T-helper 1 cell (primary cell): Measurements from ENCODE around the gene MBD3L2B.

ENCODE experiments used
- DNase-seq, 5 donors: peaks; one replicate each; pipeline ENCODE4 v3.0.0-alpha.2; 2012 to 2020

MBD3L2B gene

DNA sequence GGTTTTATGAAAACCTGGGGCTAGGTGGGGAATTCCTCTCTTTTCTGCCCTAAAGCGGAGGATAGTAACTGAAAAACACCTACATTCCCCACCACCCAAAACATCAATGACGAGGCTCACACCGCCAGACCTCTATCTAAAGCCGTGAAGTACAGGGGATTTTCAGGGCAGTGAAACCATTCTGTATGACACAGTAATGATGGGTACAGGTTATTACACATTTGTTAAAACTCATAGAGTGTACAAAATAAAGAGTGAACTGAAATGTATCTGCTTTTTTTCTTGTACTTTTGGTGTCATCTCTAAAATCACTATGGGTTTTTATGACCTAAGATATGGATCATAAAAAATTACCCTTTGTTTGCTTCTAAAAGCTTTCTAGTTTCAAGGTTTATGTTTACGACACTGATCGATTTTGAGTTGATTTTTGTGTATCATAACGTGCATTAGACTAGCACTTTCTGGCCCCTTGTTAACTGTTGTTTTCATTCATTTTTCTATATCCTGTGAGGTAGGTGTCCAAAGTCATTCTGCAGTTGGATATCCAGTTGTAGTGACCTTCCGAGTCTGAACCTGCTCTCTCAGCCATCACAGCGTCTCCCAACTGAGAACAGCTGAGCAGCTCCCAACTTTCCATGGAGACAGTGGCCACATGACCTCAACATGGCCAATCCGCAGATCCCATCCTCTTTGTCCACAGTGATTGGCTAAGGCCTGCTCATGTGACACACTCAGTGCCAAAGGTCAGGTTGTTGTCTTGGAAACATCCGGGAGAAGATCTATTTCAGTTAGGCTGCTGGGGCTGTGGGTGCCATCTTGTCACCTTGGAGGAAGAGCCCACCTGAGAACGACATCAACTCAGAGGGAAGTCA lies 10.3 kb downstream of the MBD3L2B start:
- no peak for DNase-seq

DNA sequence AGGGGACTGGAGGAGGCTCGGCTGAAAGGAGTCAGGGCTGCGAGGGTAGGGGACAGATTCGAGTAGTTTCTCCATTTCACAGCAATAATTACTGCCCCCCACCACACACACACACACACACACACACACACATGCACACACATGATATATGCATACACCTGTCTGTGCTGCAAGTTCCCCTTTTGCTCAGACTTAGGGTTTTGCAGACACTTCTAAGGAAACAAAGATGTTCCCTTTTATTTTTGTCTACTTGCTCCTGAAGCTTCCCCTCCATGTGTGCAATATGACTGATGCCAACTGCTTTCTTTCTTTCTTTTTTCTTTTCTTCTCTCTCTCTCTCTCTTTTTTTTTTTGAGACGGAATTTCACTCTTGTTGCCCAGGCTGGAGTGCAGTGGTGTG lies 13.4 kb downstream of the MBD3L2B start:
- DNase-seq, result no peak

DNA sequence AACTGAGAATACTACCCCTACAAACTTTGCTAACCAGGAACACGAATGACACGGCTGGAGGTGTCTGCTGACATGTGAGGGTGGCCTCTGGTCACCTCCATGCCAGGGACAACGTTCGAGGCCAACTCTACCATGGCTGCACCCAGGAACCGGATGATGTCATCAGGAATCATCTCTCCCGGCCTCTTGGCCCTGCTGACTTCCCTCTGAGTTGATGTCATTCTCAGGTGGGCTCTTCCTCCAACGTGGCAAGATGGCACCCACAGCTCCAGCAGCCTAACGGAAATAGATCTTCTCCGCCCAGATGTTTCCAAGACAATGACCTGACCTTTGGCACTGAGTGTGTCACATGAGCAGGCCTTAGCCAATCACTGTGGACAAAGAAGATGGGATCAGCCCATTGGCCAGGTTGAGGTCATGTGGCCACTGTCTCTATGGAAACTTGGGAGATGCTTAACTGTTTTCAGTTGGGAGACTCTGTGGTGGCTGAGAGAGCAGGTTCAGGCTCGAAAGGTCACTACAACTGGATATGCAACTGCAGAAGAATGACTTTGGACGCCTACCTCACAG lies 15.0 kb downstream of the MBD3L2B start:
- DNase-seq, result no peak

DNA sequence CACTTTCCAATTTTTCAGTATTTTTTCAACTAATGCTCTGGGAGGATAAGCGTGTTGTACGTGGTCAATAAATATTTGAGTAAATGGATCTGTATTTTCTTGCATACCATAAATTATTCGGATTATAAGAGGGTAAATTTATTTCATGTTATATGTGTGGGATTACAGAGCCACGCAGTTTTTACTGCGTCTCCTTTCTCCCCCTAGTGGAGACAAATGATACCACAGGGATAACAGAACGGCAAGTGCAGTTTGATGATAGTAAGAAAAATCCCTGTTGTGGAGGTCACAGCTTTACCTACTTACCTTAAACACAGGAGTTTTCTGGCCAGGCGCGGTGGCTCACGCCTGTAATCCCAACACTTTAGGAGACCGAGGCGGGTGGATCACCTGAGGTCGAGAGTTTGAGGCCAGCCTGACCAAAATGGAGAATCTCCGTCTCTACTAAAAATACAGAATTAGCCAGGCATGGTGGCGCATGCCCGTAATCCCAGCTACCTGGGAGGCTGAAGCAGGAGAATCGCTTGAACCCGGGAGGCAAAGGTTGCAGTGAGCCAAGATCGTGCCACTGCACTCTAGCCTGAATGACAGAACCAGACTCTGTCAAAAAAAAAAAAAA lies 16.8 kb downstream of the MBD3L2B start:
- DNase-seq, result peak in 1 of 5 donors; percentile 39

DNA sequence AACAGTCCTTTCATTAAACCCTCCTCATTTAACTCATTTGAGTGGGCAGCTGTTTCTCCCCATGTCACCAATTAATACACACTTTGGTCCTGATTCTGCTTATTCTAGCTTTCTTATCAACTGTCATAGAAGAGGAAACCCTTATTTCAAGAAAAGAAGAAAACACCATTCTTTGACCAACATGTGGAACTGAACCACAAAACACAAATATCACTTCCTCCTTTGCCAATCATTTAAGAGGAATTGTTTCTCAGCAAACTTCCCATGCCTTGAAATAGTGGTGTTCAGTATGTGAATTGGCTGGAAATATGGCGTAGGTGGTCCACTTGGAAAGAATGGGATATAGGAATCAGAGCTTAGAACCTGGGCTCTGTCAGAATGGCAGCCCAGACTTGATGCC lies 20.4 kb downstream of the MBD3L2B start:
- no peak for DNase-seq

DNA sequence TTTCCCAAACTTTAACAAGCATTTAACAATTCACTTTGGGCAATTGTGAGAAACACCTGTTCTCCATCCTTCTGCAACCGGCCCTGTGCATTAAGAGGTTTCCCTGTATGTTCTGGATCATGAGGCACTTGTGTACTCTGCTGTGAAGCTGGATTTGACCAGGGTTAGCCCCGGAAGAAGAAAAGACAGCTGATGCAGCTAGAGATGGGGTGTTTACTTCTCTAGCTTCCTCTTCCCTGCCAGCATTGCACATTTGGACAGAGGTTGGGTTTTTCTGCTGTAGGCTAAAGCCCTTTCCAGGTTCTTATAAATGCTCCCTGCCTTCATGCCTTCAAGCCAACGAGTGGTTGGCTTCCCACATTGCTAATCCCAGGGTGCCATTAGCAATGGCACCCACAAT lies 20.9 kb downstream of the MBD3L2B start:
- no peak for DNase-seq

DNA sequence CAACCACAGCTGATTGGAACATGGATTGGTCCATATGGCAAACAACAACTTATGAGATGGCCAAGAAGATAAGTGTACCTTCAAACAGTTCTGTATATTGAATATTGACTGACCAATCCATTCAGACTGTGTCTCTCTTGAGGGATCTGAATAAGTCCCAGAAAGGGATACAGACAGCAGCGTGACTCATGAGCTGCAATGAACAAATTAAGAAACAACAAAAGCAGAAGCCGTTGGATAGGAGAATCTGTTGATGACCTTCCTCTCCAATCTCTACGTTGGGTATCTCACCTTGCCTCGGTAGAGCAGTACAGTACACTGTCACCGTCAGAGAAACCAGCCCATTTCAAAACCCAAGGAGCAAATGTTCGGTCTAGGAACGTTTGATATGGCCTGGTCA lies 21.3 kb downstream of the MBD3L2B start:
- DNase-seq, result no peak

DNA sequence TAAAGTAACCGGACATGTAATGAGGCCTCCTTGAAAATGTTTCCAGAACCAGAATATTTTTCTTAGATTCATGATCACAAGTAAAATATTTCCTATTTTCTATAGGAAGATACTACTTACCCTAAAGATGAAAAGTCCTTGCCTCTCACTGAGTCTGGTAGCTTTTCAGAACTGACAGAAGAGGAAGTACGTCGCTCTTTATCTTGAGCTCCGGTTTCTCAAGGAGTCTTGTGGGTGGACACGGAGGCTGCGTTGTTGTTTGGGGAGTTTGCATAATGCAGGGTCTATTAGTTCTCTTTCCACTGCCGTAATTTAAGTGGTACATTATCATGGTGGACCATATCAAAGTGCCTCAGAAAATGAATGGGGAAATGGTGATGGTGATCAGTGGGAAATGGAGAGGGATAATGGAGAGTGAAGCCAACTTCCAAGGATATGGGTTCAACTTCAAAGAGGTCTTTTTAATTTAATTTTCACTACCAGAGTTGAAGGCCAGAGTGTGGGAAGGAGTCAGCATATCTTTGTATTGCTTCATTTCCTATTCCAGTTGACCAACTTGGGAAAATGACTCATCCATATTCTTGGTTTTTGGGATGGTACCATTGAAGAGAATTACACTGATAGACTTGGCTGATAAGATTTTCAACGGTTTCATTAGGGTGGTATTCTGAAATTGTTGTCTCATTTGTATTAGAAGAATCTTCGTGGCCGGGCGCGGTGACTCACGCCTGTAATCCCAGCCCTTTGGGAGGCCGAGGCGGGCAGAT lies 23.4 kb downstream of the MBD3L2B start:
- DNase-seq, result no peak

DNA sequence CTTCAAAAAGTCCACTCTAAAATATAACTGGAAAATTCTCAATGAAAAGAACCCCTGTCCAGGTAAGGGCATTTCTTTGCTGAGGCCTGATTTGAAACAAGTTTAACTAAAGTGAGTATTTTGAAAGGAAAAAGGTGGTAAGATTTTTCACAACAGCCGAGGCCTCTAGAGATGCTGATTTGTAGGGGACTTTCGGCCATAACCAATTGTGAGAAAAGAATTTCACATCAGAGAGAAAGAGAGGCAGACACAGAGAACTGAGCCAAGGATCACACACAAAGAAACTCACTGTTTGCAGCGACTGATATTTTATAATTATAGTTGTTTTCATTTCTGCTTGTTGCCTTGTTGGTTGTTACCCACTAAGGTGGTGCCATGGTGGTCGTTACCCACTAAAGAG lies 24.4 kb downstream of the MBD3L2B start:
- DNase-seq, result no peak

DNA sequence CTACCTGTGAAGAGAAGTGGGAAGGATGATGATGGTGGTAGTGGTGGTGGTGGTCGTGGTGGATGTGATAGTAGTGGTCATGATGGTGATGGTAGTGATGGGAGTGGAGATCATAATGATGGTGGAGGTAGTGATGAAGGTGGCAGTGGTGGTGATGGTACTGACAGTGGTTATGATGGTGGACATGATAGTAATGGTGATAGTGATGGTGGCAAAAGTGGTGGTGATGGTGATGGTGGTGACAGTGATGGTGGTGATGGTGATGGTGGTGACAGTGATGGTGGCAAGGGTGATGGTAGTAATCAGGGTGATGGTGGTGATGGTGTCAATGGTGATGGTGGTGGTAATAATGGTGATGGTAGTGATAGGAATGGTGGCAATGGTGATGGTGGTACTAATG lies 26.2 kb downstream of the MBD3L2B start:
- DNase-seq, result no peak

DNA sequence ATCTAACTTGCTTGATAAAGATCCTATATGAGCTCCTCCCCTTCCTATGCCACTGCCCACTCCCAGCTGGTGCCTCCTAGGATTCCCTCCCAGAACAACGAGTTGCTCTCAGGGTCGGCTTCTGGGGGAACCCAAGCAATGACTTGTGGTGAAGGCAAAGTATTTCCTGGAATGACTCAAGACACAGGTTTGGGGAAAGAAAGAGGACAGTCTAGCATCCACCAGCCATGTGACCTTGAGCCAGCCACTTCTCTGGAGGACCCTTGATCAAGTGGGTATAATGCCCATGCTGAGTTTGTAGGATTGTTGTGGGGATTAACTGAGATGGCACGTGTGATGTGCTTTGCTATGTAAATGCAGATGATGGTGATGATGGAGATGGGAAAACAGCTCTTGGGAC lies 33.0 kb downstream of the MBD3L2B start:
- no peak for DNase-seq

DNA sequence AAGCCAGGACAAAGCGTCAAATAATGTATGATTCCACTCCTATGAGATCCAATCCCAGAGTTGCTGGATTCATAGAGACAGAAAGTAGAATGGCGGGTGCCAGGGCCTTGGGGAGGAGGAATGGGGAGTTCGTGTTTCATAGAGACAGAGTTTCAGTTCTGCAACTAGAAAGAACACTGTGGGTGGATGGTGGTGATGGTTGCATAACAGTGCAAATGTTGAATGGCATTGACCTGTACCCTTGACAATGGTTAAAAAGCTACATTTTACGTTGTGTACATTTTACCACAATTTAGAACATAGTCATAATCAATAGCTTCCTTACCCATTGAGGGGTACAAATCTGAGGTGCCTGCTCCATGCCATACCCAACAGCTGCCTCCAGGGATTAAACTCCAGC lies 33.4 kb downstream of the MBD3L2B start:
- no peak for DNase-seq

DNA sequence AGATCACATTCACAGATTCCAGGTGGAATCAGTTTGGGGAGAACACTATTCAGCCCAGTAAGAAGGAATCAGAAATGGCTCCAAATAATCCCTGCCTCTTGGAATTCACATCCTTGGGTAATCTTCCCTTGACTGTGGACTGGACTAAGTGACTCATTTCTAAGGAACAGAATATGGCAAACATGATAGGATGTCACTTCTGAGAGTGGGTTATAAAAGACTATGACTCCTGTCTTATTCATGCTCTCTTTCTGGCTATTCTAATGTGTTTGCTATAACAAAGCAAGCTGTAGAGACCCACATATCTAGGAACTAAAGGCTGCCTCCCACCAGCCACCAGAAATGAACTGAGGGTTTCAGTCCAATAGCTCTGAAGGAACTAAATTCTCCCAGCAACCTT lies 37.8 kb downstream of the MBD3L2B start:
- DNase-seq, result no peak

DNA sequence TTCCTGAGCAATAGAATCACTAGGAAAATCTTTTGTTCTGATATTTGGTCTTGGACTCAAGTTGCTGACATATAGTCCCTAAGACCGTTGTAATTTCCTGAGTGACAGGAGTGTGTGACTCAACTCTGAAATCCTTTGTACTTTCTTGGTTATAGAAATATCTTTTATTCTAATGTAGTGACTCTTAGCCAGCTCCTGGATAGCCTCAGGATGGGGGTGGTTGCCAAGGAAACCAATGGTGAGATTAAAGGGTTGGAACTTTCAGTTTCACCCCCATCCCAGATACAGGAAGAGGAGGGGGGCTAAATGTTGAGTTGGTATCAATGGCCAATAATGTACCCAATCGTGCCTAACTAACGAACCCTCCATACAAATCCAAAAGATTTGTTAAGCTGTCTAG lies 41.8 kb downstream of the MBD3L2B start:
- peak in 1 of 5 donors; percentile 42 for DNase-seq

DNA sequence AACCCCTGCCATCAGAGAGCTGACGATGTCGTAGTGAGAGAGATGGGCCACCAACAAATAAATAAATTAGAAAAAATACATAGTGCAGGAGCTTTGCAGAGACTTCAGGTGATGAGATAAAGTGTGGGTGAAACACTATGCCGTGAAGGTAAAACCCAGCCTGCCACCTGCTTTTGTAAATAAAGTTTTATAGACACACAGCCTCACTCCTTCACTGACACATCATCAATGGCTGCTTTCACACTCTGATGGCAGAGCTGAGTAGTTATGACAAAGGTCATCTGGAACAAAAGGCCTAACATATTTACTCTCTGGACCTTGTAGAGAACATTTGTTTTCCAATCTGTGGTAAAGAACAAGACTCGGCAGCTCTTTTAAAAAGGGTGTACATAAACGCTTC lies 45.0 kb downstream of the MBD3L2B start:
- no peak for DNase-seq

DNA sequence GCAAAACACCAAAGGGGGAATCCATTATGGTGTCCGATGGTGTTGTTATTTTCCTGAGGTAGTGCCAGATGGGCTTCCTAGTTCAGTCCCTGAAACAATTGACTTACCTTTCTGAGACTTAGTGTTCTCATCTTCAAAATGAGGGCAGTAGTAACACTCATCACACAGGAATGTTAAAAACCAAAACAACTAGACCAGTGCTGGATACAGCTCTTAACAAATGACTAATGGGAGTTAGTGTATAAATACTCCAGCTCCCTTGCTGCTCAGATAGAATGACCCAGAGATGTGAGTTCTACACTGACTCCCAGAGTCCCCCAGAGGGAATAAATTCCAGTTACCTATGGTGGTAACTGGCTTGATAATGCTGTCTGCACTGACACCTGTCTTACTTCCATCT lies 49.9 kb downstream of the MBD3L2B start:
- no peak for DNase-seq

DNA sequence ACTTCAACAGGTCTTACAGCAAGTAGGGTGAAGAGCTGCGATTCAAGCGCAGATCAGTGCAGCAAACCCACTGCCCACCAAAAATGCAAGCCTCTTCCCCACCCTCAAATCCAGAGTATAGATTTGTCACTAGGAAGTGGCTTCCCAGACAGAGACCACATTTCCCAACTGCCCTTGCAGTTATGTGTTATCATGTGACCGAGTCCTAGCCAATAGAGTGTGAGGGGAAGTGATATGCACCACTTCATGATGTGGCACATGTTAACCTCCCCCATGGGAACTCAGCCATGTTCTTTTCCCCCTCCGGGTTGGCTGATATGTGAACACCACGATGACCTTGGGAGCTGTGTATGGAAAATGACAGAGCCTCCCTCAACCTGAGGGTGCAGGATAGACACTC lies 50.8 kb downstream of the MBD3L2B start:
- peak in 1 of 5 donors; percentile 7 for DNase-seq

DNA sequence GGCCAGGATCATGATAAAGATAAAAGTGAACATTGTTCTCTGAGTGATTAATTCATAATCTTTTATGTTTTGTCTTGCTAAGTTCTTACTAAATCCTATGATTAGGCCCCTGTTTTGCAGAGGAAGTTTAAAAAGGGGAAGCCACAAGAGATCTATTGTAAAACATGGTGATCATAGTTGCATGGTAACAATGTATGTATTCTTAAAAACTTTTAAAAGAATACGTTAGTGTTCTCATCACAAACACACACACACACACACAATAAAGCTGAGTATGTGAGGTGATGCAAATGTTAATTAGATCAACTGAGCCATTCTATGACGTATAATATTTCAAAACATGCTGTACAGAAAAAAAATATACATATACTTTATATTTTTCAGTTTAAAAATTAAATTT lies 51.2 kb downstream of the MBD3L2B start:
- DNase-seq, result no peak

DNA sequence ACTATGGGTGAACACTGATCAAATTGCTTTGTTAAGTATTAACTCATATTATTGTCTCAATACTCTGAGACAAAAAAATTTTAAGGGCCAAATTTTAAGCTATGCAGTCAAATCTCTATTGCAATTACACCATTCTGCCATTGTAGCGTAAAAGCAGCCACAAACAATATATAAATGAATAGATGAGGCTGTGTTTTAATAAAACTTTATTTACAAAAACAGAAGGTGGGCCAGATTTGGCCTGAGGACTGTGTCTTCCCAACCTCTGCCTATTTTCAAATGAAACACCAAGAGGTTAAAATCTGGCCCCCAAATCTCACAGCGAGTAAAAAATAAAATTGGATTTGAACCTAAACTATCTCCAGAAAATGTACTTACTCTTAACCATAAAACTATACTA lies 51.7 kb downstream of the MBD3L2B start:
- DNase-seq, result no peak
